Small intestine (tissue), 7 donors: ENCODE data around the gene CYP4A22. TPM values are rescaled to one million over a fixed set of nuclear protein-coding genes. Genes with fewer than 3 reads are reported as not detected.
A peak's percentile ranks its signal among the peaks of the same experiment; 100 is the strongest.

Experiments
- DNase-seq, 2 donors: peaks; one replicate each; pipeline versions ENCODE4 v3.0.0 to v3.0.0-alpha.2; 2013
- FAIRE-seq: peaks from 2 replicates; lab custom pipeline; 2012; peaks lifted over from hg19 to GRCh38; lab: Jason Lieb, UNC
- H3K27ac ChIP-seq, 3 donors: one replicate each; pipeline ENCODE4 v1.5.1; 2013; ENCODE audit warnings: low read length in 2 of 3, mild to moderate bottlenecking in 2 of 3, control low read depth in 1 of 3, inconsistent platforms in 1 of 3, low read depth in 1 of 3, moderate library complexity in 1 of 3
- H3K27me3 ChIP-seq, 3 donors: one replicate each; pipeline ENCODE4 v1.6.1; 2013; ENCODE audit warnings: low read length in 3 of 3, inconsistent platforms in 1 of 3; ENCODE audit not compliant: control insufficient read depth in 3 of 3, insufficient read depth in 3 of 3
- H3K36me3 ChIP-seq, 3 donors: one replicate each; pipeline ENCODE4 v1.6.1; 2013; ENCODE audit warnings: low read length in 3 of 3, inconsistent platforms in 1 of 3, low read depth in 1 of 3, mild to moderate bottlenecking in 1 of 3, moderate library complexity in 1 of 3; ENCODE audit not compliant: control insufficient read depth in 3 of 3, insufficient read depth in 2 of 3
- H3K4me1 ChIP-seq, 3 donors: one replicate each; pipeline ENCODE4 v1.6.1; 2013; ENCODE audit warnings: low read length in 2 of 3, inconsistent platforms in 1 of 3, low read depth in 1 of 3, mild to moderate bottlenecking in 1 of 3, moderate library complexity in 1 of 3; ENCODE audit not compliant: control insufficient read depth in 3 of 3, insufficient read depth in 2 of 3
- H3K4me3 ChIP-seq, 3 donors: one replicate each; pipeline ENCODE4 v1.5.1; 2013; ENCODE audit warnings: low read length in 3 of 3, control low read depth in 1 of 3, inconsistent platforms in 1 of 3, low read depth in 1 of 3, mild to moderate bottlenecking in 1 of 3, moderate library complexity in 1 of 3
- H3K9me3 ChIP-seq, 2 donors: one replicate each; pipeline ENCODE4 v1.6.1; 2013; ENCODE audit warnings: low read depth in 1 of 2, low read length in 1 of 2; ENCODE audit not compliant: control insufficient read depth in 2 of 2, insufficient read depth in 1 of 2
- WGBS, 3 donors: extraction: QIAGEN DNeasy Blood & Tissue Kit; methylation state at CpG; one replicate each; pipeline ENCODE4 v1.1.7; 2013; 5-methylcytosine and 5-hydroxymethylcytosine counted together
- polyA plus RNA-seq, 4 donors: library from polyadenylated mRNA; stranded (reverse) in 3 of 4; unstranded in 1 of 4; fragments of 200-250 nt in 3 of 4; fragments of 120-200 nt in 1 of 4; gene quantifications; one replicate each; pipeline versions ENCODE4 v1.2.1 to v1.2.3, GENCODE V29; 2013
- donor health status: healthy with polysubstance abuse.
- donor health status: control.
- donor health status: control.
- donor health status: Bipolar disorder and iron deficiency.
- donor health status: healthy.

The CYP4A22 gene
- polyA plus RNA-seq, 4 donors: 0.01 to 1.3 (median 0.54) TPM; not detected in 1

- WGBS, 3 donors: 84 to 90% (median 88%) methylated on average over 14 of the region's 14 CpGs
- Histone ChIP-seq H3K27ac (no peak overlapping the region), H3K9me3 (peaks cover 0 to 3% of the 10 kb centered on the region in 2 donors), H3K4me3 (no peak overlapping the region), H3K36me3 (peaks cover 0 to 6% (median 0%) of the 10 kb centered on the region in 3 donors), H3K27me3 (peaks cover 0 to 6% (median 0%) of the 10 kb centered on the region in 3 donors), H3K4me1 (peaks cover 0 to 55% (median 2%) of the 10 kb centered on the region in 3 donors)
- DNase-seq: no peak
- FAIRE-seq: no peak
Measured at GRCh38 chr1:47184822-47185677, 47.8 kb downstream of the CYP4A22 start.

GRCh38 chr1:47186267-47187185 lies 49.3 kb downstream of the CYP4A22 start:
- H3K36me3 ChIP-seq: peaks cover 0 to 6% (median 0%) of the 10 kb centered on the region in 3 donors
- 93 to 94% (median 94%) methylated on average over 13 of the region's 13 CpGs for WGBS, 3 donors
- peak overlapping the region in 1 of 3 donors; percentile 54 for H3K27ac ChIP-seq
- H3K27me3 ChIP-seq: peaks cover 0 to 2% (median 0%) of the 10 kb centered on the region in 3 donors
- FAIRE-seq (no peak), DNase-seq (peak in 1 of 2 donors; percentile 48)
- no peak overlapping the region for H3K4me3 ChIP-seq
- H3K9me3 ChIP-seq: peaks cover 0 to 3% of the 10 kb centered on the region in 2 donors
- H3K4me1 ChIP-seq: peaks cover 3 to 55% (median 4%) of the 10 kb centered on the region in 3 donors

- DNase-seq (peak in 1 of 2 donors; percentile 79), FAIRE-seq (no peak)
- WGBS, 3 donors: 62 to 75% (median 65%) methylated on average over 12 of the region's 12 CpGs
- Histone ChIP-seq H3K36me3 (peaks cover 0 to 6% (median 0%) of the 10 kb centered on the region in 3 donors), H3K27ac (peak overlapping the region in 1 of 3 donors; percentile 54), H3K4me1 (peaks cover 4 to 57% (median 5%) of the 10 kb centered on the region in 3 donors), H3K9me3 (peaks cover 0 to 3% of the 10 kb centered on the region in 2 donors), H3K4me3 (no peak overlapping the region), H3K27me3 (peaks cover 0 to 2% (median 0%) of the 10 kb centered on the region in 3 donors)
Measured at GRCh38 chr1:47187231-47187925, 50.1 kb downstream of the CYP4A22 start.

DNA sequence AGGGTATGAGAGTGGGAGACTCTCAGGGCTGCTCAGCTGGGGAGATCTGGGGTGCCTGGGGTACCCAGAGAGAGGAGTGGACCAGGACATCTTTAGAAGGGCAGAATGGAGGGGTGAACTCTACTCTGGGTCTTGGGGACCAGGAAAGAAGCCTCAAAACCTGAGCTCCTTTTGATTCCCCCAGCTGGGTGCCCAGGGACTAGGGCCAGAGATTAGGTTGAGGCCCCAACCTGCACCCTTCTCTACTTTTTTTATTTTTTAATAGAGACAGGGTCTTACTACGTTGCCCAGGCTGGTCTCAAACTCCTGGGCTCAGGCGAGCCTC lies 50.6 kb downstream of the CYP4A22 start:
- DNase-seq (no peak), FAIRE-seq (no peak)
- Histone ChIP-seq H3K27me3 (peaks cover 0 to 2% (median 0%) of the 10 kb centered on the region in 3 donors), H3K4me3 (no peak overlapping the region), H3K27ac (peak overlapping the region in 1 of 3 donors; percentile 54), H3K9me3 (peaks cover 0 to 3% of the 10 kb centered on the region in 2 donors), H3K36me3 (peaks cover 0 to 6% (median 0%) of the 10 kb centered on the region in 3 donors), H3K4me1 (peaks cover 4 to 62% (median 5%) of the 10 kb centered on the region in 3 donors)
- WGBS, 3 donors: 65 to 73% (median 68%) methylated on average over 2 of the region's 2 CpGs

- no peak for FAIRE-seq
- no peak overlapping the region for H3K4me3 ChIP-seq
Measured at GRCh38 chr1:47188791-47189785, 51.8 kb downstream of the CYP4A22 start.

GRCh38 chr1:47189844-47190508 lies 52.7 kb downstream of the CYP4A22 start, which contains the start of gene PDZK1IP1:
TSS of gene PDZK1IP1 (minus strand) at chr1:47190036. CDS start at chr1:47189932, 104 bp downstream.
- Histone ChIP-seq H3K27me3 (no peaks in the 10 kb centered on the region), H3K4me1 (peaks cover 4 to 65% (median 5%) of the 10 kb centered on the region in 3 donors), H3K36me3 (peaks cover 0 to 2% (median 0%) of the 10 kb centered on the region in 3 donors), H3K4me3 (no peak within 1 kb of the TSS), H3K27ac (peak within 1 kb of the TSS in 2 of 3 donors; percentile 84 to 90), H3K9me3 (peaks cover 0 to 3% of the 10 kb centered on the region in 2 donors)
- FAIRE-seq (no peak), DNase-seq (peak; percentile 68 to 73)
- 8 to 36% (median 18%) methylated on average over 15 to 16 of the region's 16 CpGs for WGBS, 3 donors

More at GRCh38 chr1:47188791-47189785, 51.8 kb downstream of the CYP4A22 start:
- Histone ChIP-seq H3K36me3 (peaks cover 0 to 2% (median 0%) of the 10 kb centered on the region in 3 donors), H3K27ac (peak overlapping the region in 2 of 3 donors; percentile 84 to 90), H3K9me3 (peaks cover 0 to 3% of the 10 kb centered on the region in 2 donors), H3K4me1 (peaks cover 4 to 65% (median 5%) of the 10 kb centered on the region in 3 donors), H3K27me3 (peaks cover 0 to under 1% (median 0%) of the 10 kb centered on the region in 3 donors)
- DNase-seq: no peak
- WGBS, 3 donors: 30 to 58% (median 41%) methylated on average over 7 of the region's 7 CpGs
